Endodermal cell (in vitro differentiated cells): Measurements from ENCODE around the gene NBEAL2. TPM values are rescaled to one million over a fixed set of nuclear protein-coding genes. Genes with fewer than 3 reads are reported as not detected.
A peak's percentile ranks its signal among the peaks of the same experiment; 100 is the strongest.

Experiments used
- DNase-seq: peaks from one replicate; pipeline ENCODE4 v3.0.0-alpha.2; 2017
- H3K27ac ChIP-seq: 2 replicates; pipeline ENCODE4 v1.5.1; 2013; ENCODE audit warnings: mild to moderate bottlenecking, low read depth, low read length, moderate library complexity
- H3K27me3 ChIP-seq: 2 replicates; pipeline ENCODE4 v1.6.1; 2013; ENCODE audit warnings: mild to moderate bottlenecking, low read length, moderate library complexity; ENCODE audit not compliant: insufficient read depth, control insufficient read depth, poor library complexity, severe bottlenecking
- H3K36me3 ChIP-seq: 2 replicates; pipeline ENCODE4 v1.7.0; 2013; ENCODE audit warnings: mild to moderate bottlenecking, low read length, moderate library complexity; ENCODE audit not compliant: control insufficient read depth, insufficient read depth
- H3K4me1 ChIP-seq: one replicate; pipeline ENCODE4 v1.7.0; 2013; ENCODE audit warnings: low read length; ENCODE audit not compliant: control insufficient read depth, insufficient read depth
- H3K4me3 ChIP-seq: 2 replicates; pipeline ENCODE4 v1.5.1; 2013; ENCODE audit warnings: mild to moderate bottlenecking, low read length, moderate library complexity
- H3K9ac ChIP-seq: 2 replicates; pipeline ENCODE4 v1.6.1; 2013; ENCODE audit warnings: mild to moderate bottlenecking, low read length, moderate library complexity; ENCODE audit not compliant: poor library complexity, severe bottlenecking; ENCODE audit errors: extremely low read depth
- H3K9me3 ChIP-seq: 2 replicates; pipeline ENCODE4 v1.6.1; 2013; ENCODE audit warnings: mild to moderate bottlenecking, low read length, moderate library complexity; ENCODE audit not compliant: control insufficient read depth
- H3K27ac Mint-ChIP-seq: 2 replicates; pipeline ENCODE4 v1.8.0; 2020; ENCODE audit warnings: mixed read lengths
- H3K27me3 Mint-ChIP-seq: 2 replicates; pipeline ENCODE4 v1.8.0; 2021; ENCODE audit warnings: mild to moderate bottlenecking, mixed read lengths; ENCODE audit not compliant: insufficient read depth
- H3K36me3 Mint-ChIP-seq: 2 replicates; pipeline ENCODE4 v1.8.0; 2020; ENCODE audit warnings: low read depth, mixed read lengths
- H3K4me1 Mint-ChIP-seq: 2 replicates; pipeline ENCODE4 v1.8.0; 2020; ENCODE audit warnings: mixed read lengths
- H3K4me3 Mint-ChIP-seq: 2 replicates; pipeline ENCODE4 v1.8.0; 2020; ENCODE audit warnings: mild to moderate bottlenecking, moderate library complexity, mixed read lengths
- H3K9me3 Mint-ChIP-seq: 2 replicates; pipeline ENCODE4 v1.8.0; 2020; ENCODE audit warnings: mild to moderate bottlenecking, mixed read lengths
- CTCF ChIP-seq: fragments of 200-600 bp; sonication (generic); conservative IDR thresholded peaks from 2 replicates; pipeline ENCODE4 v1.5.0; 2021; ENCODE audit warnings: antibody characterized with exemption, mild to moderate bottlenecking
- WGBS, 2 experiments: methylation state at CpG; one replicate each; pipeline versions ENCODE4 v1.1.5 to v1.1.7; 2013; ENCODE audit warnings: missing lambda C conversion rate in 2 of 2, mixed read lengths in 1 of 2; ENCODE audit not compliant: insufficient coverage in 1 of 2, insufficient read length in 1 of 2; 5-methylcytosine and 5-hydroxymethylcytosine counted together
- total RNA-seq, 2 donors: library from RNA; stranded (reverse); fragmentation: NEBNext Ultra II Directional in 1 of 2; extraction: Animal tissue kit (Norgen Biotek cat#: 25700) in 1 of 2; gene quantifications; 2 replicates in 1 of 2; 3 replicates in 1 of 2; pipeline ENCODE4 v1.2.1, GENCODE V29; 2021

The NBEAL2 gene
- total RNA-seq, 2 donors from 2014 or later: 59.2 to 64.0 TPM

GRCh38 chr3:46997453-46998091 lies 18.1 kb downstream of the NBEAL2 start:
- peaks cover 3% of the 10 kb centered on the region for H3K4me1 Mint-ChIP-seq
- Histone ChIP-seq H3K4me1 (no peaks in the 10 kb centered on the region), H3K27ac (no peak overlapping the region), H3K36me3 (peaks cover 26% of the 10 kb centered on the region), H3K4me3 (no peak overlapping the region), H3K9ac (no peak overlapping the region), H3K9me3 (no peaks in the 10 kb centered on the region), H3K27me3 (no peaks in the 10 kb centered on the region)
- peaks cover 16% of the 10 kb centered on the region for H3K36me3 Mint-ChIP-seq
- no peak for DNase-seq
- H3K27me3 Mint-ChIP-seq: no peaks in the 10 kb centered on the region
- TF ChIP-seq CTCF: no peak
- H3K9me3 Mint-ChIP-seq: no peaks in the 10 kb centered on the region
- no peak overlapping the region for H3K4me3 Mint-ChIP-seq
- H3K27ac Mint-ChIP-seq: no peak overlapping the region
- WGBS, 2 experiments: 93 to 95% methylated on average over 5 to 13 of the region's 13 CpGs

GRCh38 chr3:46998121-46998851 lies 18.8 kb downstream of the NBEAL2 start:
- peaks cover 3% of the 10 kb centered on the region for H3K4me1 Mint-ChIP-seq
- DNase-seq: peak; percentile 97
- no peaks in the 10 kb centered on the region for H3K9me3 Mint-ChIP-seq
- no peak overlapping the region for H3K4me3 Mint-ChIP-seq
- Histone ChIP-seq H3K36me3 (peaks cover 30% of the 10 kb centered on the region), H3K4me3 (no peak overlapping the region), H3K9me3 (no peaks in the 10 kb centered on the region), H3K27me3 (no peaks in the 10 kb centered on the region), H3K4me1 (no peaks in the 10 kb centered on the region), H3K27ac (no peak overlapping the region), H3K9ac (no peak overlapping the region)
- peak overlapping the region; percentile 72 for H3K27ac Mint-ChIP-seq
- H3K36me3 Mint-ChIP-seq: peaks cover 19% of the 10 kb centered on the region
- 68 to 77% methylated on average over 18 to 27 of the region's 27 CpGs for WGBS, 2 experiments
- no peaks in the 10 kb centered on the region for H3K27me3 Mint-ChIP-seq
- peak; percentile 97 for TF ChIP-seq CTCF

GRCh38 chr3:46998852-46999515 lies 19.5 kb downstream of the NBEAL2 start:
- TF ChIP-seq CTCF: no peak
- DNase-seq: no peak
- Mint-ChIP-seq H3K9me3 (no peaks in the 10 kb centered on the region), H3K36me3 (peaks cover 24% of the 10 kb centered on the region), H3K27ac (no peak overlapping the region), H3K4me1 (peaks cover 3% of the 10 kb centered on the region), H3K27me3 (no peaks in the 10 kb centered on the region), H3K4me3 (no peak overlapping the region)
- H3K4me3 ChIP-seq: no peak overlapping the region
- no peak overlapping the region for H3K27ac ChIP-seq
- 84 to 91% methylated on average over 7 to 22 of the region's 22 CpGs for WGBS, 2 experiments
- no peaks in the 10 kb centered on the region for H3K4me1 ChIP-seq
- H3K9me3 ChIP-seq: no peaks in the 10 kb centered on the region
- H3K9ac ChIP-seq: no peak overlapping the region
- no peaks in the 10 kb centered on the region for H3K27me3 ChIP-seq
- peaks cover 30% of the 10 kb centered on the region for H3K36me3 ChIP-seq
